Nephron progenitor cell (in vitro differentiated cells): ENCODE measurements around the gene SLC38A3.

Source experiments
- DNase-seq: peaks from one replicate; pipeline ENCODE4 v3.0.0; 2021
- H3K27ac Mint-ChIP-seq: 2 replicates; pipeline ENCODE4 v1.8.0; 2021; ENCODE audit warnings: mild to moderate bottlenecking, moderate library complexity, mixed read lengths
- H3K27me3 Mint-ChIP-seq: 2 replicates; pipeline ENCODE4 v1.8.0; 2021; ENCODE audit warnings: mild to moderate bottlenecking, low read depth, mixed read lengths; ENCODE audit not compliant: poor library complexity
- H3K36me3 Mint-ChIP-seq: 2 replicates; pipeline ENCODE4 v1.8.0; 2021; ENCODE audit warnings: low read depth, mixed read lengths
- H3K4me1 Mint-ChIP-seq: 2 replicates; pipeline ENCODE4 v1.8.0; 2021; ENCODE audit warnings: mixed read lengths
- H3K4me3 Mint-ChIP-seq: 2 replicates; pipeline ENCODE4 v1.8.0; 2021; ENCODE audit warnings: mild to moderate bottlenecking, moderate library complexity, mixed read lengths
- H3K9me3 Mint-ChIP-seq: 2 replicates; pipeline ENCODE4 v1.8.0; 2021; ENCODE audit warnings: mild to moderate bottlenecking, moderate library complexity, mixed read lengths
- TF ChIP-seq, protein P1 (sequence below): fragments of 200-600 bp; sonication (generic); IDR thresholded peaks from 2 replicates; pipeline ENCODE4 v1.5.0; 2021; ENCODE audit warnings: antibody characterized with exemption

The SLC38A3 gene

GRCh38 chr3:50263478-50264382 is 58.7 kb downstream of the SLC38A3 start:
- no peaks in the 10 kb centered on the region for H3K9me3 Mint-ChIP-seq
- H3K27ac Mint-ChIP-seq: peak overlapping the region; percentile 98
- peaks cover 80% of the 10 kb centered on the region for H3K4me1 Mint-ChIP-seq

GRCh38 chr3:50264383-50264963 is 59.4 kb downstream of the SLC38A3 start:
- Mint-ChIP-seq H3K27ac (peak overlapping the region; percentile 98), H3K4me1 (peaks cover 80% of the 10 kb centered on the region), H3K9me3 (no peaks in the 10 kb centered on the region), H3K27me3 (peaks cover 2% of the 10 kb centered on the region), H3K36me3 (no peaks in the 10 kb centered on the region), H3K4me3 (no peak overlapping the region)
- TF ChIP-seq, protein P1, sequence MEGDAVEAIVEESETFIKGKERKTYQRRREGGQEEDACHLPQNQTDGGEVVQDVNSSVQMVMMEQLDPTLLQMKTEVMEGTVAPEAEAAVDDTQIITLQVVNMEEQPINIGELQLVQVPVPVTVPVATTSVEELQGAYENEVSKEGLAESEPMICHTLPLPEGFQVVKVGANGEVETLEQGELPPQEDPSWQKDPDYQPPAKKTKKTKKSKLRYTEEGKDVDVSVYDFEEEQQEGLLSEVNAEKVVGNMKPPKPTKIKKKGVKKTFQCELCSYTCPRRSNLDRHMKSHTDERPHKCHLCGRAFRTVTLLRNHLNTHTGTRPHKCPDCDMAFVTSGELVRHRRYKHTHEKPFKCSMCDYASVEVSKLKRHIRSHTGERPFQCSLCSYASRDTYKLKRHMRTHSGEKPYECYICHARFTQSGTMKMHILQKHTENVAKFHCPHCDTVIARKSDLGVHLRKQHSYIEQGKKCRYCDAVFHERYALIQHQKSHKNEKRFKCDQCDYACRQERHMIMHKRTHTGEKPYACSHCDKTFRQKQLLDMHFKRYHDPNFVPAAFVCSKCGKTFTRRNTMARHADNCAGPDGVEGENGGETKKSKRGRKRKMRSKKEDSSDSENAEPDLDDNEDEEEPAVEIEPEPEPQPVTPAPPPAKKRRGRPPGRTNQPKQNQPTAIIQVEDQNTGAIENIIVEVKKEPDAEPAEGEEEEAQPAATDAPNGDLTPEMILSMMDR: no peak
- peak; percentile 90 for DNase-seq

More at GRCh38 chr3:50263478-50264382, 58.7 kb downstream of the SLC38A3 start:
- H3K27me3 Mint-ChIP-seq: peaks cover 2% of the 10 kb centered on the region
- TF ChIP-seq, protein P1: no peak
- no peaks in the 10 kb centered on the region for H3K36me3 Mint-ChIP-seq
- H3K4me3 Mint-ChIP-seq: no peak overlapping the region
- DNase-seq: no peak

DNA sequence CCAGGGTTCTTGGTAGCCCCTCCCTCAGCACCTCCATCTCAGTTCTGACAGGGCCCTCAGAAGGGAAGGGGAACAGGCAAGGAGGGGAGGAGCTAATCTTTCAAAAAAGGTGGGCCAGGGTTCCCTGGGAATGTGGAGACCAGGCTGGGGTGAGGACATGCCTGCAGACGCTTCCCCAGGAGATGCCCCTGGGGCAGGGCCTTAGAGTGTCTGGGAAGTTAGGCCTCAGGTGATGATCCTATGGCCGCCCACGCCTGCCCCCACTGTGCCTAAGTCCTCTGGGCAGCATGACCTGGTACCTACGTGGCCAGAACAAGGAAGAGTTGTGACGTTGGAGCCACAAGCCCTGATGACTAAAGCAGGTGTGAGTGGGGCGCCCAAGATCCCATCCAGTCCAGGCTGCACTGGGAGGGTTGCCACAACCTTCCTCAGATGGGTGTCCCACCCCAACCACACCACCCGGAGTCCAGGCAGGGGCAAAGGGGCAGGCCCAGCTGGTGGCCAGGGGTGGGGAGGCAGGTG is 60.0 kb downstream of the SLC38A3 start:
- Mint-ChIP-seq H3K36me3 (no peaks in the 10 kb centered on the region), H3K27ac (peak overlapping the region; percentile 96), H3K27me3 (peaks cover 2% of the 10 kb centered on the region), H3K9me3 (no peaks in the 10 kb centered on the region), H3K4me3 (no peak overlapping the region), H3K4me1 (peaks cover 83% of the 10 kb centered on the region)
- DNase-seq: no peak
- TF ChIP-seq, protein P1: no peak

GRCh38 chr3:50265571-50265970 is 60.5 kb downstream of the SLC38A3 start:
- Mint-ChIP-seq H3K4me3 (no peak overlapping the region), H3K27ac (peak overlapping the region; percentile 91), H3K27me3 (peaks cover 2% of the 10 kb centered on the region), H3K36me3 (no peaks in the 10 kb centered on the region), H3K9me3 (no peaks in the 10 kb centered on the region), H3K4me1 (peaks cover 85% of the 10 kb centered on the region)
- TF ChIP-seq, protein P1: no peak
- no peak for DNase-seq

- peaks cover 87% of the 10 kb centered on the region for H3K4me1 Mint-ChIP-seq
- H3K27me3 Mint-ChIP-seq: peaks cover 2% of the 10 kb centered on the region
- H3K4me3 Mint-ChIP-seq: no peak overlapping the region
Measured at GRCh38 chr3:50266017-50266416, 60.9 kb downstream of the SLC38A3 start.

More at GRCh38 chr3:50266017-50266416, 60.9 kb downstream of the SLC38A3 start:
- Mint-ChIP-seq H3K9me3 (no peaks in the 10 kb centered on the region), H3K36me3 (no peaks in the 10 kb centered on the region), H3K27ac (peak overlapping the region; percentile 91)
- TF ChIP-seq, protein P1: no peak
- no peak for DNase-seq
